ENCODE measurements around the gene BLVRB. TPM values are rescaled to one million over a fixed set of nuclear protein-coding genes. Genes with fewer than 3 reads are reported as not detected.

Gene BLVRB
- total RNA-seq, 1 experiment from 2014 or later, result 45.6 TPM

DNA sequence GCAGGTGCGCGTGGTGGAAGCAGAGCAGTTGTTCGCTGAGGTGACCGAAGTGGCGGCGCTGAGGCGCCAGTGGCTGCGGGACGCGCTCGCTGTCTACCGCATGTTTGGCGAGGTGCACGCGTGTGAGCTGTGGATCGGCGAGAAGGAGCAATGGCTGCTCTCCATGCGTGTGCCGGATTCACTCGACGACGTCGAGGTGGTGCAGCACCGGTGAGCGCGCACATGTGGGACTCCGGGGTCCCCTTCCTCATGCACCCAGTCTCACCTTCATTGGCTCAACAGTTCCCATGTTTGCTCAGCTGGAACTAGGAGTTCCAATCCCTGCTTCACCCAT, 47.8 kb upstream of the BLVRB start:
- ChIA-PET POLR2A (no interaction called here), CTCF (interaction anchor here (0.5 kb wide), 1 partner anchor 133 kb away, joined by 6 read pairs; no protein-coding TSS in a partner anchor)
- no peaks in the 10 kb centered on the region for H3K4me1 ChIP-seq (ENCODE audit: control insufficient read depth, insufficient read depth, low read length)
- intact Hi-C loops (cut with micrococcal nuclease; ENCODE audit: unreplicated experiment) (no loop called here), in situ Hi-C loops (cut with HindIII; ENCODE audit: low pct_unique_long_range_greater_than_20kb, low sequenced_read_pairs) (no loop called here)
- no peak for ATAC-seq
- H3K36me3 ChIP-seq (ENCODE audit: control insufficient read depth, insufficient read depth, low read length), result no peaks in the 10 kb centered on the region
- H3K4me3 ChIP-seq (ENCODE audit: low read depth in 2 of 2, low read length in 2 of 2), result no peak overlapping the region
- BruUV-seq (replicated peaks), result no TSS peak
- H3K27ac ChIP-seq (ENCODE audit: low read length), result no peak overlapping the region
- TF ChIP-seq POLR2AphosphoS5 (IDR thresholded peaks at IDR 0.05; ENCODE audit: low read depth, low read length) (no peak), CTCF (IDR thresholded peaks at IDR 0.05) (no peak), TCF7L2 (IDR thresholded peaks at IDR 0.05; ENCODE audit: low read depth, low read length) (no peak), SIN3A (IDR thresholded peaks at IDR 0.05; ENCODE audit: borderline replicate concordance, insufficient read depth, low read depth, low read length) (no peak)
- TF ChIP-seq, protein P1, sequence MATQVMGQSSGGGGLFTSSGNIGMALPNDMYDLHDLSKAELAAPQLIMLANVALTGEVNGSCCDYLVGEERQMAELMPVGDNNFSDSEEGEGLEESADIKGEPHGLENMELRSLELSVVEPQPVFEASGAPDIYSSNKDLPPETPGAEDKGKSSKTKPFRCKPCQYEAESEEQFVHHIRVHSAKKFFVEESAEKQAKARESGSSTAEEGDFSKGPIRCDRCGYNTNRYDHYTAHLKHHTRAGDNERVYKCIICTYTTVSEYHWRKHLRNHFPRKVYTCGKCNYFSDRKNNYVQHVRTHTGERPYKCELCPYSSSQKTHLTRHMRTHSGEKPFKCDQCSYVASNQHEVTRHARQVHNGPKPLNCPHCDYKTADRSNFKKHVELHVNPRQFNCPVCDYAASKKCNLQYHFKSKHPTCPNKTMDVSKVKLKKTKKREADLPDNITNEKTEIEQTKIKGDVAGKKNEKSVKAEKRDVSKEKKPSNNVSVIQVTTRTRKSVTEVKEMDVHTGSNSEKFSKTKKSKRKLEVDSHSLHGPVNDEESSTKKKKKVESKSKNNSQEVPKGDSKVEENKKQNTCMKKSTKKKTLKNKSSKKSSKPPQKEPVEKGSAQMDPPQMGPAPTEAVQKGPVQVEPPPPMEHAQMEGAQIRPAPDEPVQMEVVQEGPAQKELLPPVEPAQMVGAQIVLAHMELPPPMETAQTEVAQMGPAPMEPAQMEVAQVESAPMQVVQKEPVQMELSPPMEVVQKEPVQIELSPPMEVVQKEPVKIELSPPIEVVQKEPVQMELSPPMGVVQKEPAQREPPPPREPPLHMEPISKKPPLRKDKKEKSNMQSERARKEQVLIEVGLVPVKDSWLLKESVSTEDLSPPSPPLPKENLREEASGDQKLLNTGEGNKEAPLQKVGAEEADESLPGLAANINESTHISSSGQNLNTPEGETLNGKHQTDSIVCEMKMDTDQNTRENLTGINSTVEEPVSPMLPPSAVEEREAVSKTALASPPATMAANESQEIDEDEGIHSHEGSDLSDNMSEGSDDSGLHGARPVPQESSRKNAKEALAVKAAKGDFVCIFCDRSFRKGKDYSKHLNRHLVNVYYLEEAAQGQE (IDR thresholded peaks at IDR 0.05; ENCODE audit: insufficient read depth in 1 of 2, low read depth in 2 of 2, low read length in 1 of 2), result no peak
- H3K27me3 ChIP-seq (ENCODE audit: control insufficient read depth, insufficient read depth, low read length), result peaks cover 2% of the 10 kb centered on the region; the same call in 1 of the 2 replicates
- no peaks in the 10 kb centered on the region for H3K9me3 ChIP-seq (ENCODE audit: control insufficient read depth, insufficient read depth, low read depth, low read length)
- no peak for DNase-seq (ENCODE audit: low read depth, low spot score)

GRCh38 chr19:40512473-40513344, 47.2 kb upstream of the BLVRB start:
- Histone ChIP-seq H3K4me1 (ENCODE audit: control insufficient read depth, insufficient read depth, low read length) (no peaks in the 10 kb centered on the region), H3K36me3 (ENCODE audit: control insufficient read depth, insufficient read depth, low read length) (no peaks in the 10 kb centered on the region), H3K27ac (ENCODE audit: low read length) (no peak overlapping the region), H3K27me3 (ENCODE audit: control insufficient read depth, insufficient read depth, low read length) (peaks cover 2% of the 10 kb centered on the region; the same call in 1 of the 2 replicates), H3K4me3 (ENCODE audit: low read depth in 2 of 2, low read length in 2 of 2) (peak overlapping the region; percentile 21 to 41), H3K9me3 (ENCODE audit: control insufficient read depth, insufficient read depth, low read depth, low read length) (no peaks in the 10 kb centered on the region)
- POLR2A ChIA-PET, result no interaction called here
- ATAC-seq (peak; percentile 85), DNase-seq (ENCODE audit: low read depth, low spot score) (no peak)
- CTCF ChIA-PET, result interaction anchor here (0.5 kb wide), 1 partner anchor 134 kb away, joined by 6 read pairs; no protein-coding TSS in a partner anchor
- no TSS peak for BruUV-seq (replicated peaks)
- in situ Hi-C loops (cut with HindIII; ENCODE audit: low pct_unique_long_range_greater_than_20kb, low sequenced_read_pairs) (no loop called here), intact Hi-C loops (cut with micrococcal nuclease; ENCODE audit: unreplicated experiment) (no loop called here)
- TF ChIP-seq, protein P1 (IDR thresholded peaks at IDR 0.05; ENCODE audit: insufficient read depth in 1 of 2, low read depth in 2 of 2, low read length in 1 of 2), result peak in 1 of 2 experiments; percentile 69; a peak in 1 of 4 replicates
- TF ChIP-seq POLR2AphosphoS5 (IDR thresholded peaks at IDR 0.05; ENCODE audit: low read depth, low read length), result no peak
